HG03575 (cell line): ENCODE data around the gene FOXA1.
"Not testable (repeated sequence)": the region's sequence is repeated elsewhere in the genome, so short reads cannot be mapped to it uniquely, and the experiment has no call there.

ENCODE experiments used
- ATAC-seq: cut with Tn5 transposase; IDR thresholded peaks from one replicate; pipeline ENCODE4 v1.9.1; 2021; ENCODE audit not compliant: unreplicated experiment, insufficient number of reproducible peaks, low FRiP score; ENCODE audit errors: extremely low read depth

FOXA1 gene

GRCh38 chr14:37569729-37570128 is 25.3 kb downstream of the FOXA1 start:
- ATAC-seq = no peak

DNA sequence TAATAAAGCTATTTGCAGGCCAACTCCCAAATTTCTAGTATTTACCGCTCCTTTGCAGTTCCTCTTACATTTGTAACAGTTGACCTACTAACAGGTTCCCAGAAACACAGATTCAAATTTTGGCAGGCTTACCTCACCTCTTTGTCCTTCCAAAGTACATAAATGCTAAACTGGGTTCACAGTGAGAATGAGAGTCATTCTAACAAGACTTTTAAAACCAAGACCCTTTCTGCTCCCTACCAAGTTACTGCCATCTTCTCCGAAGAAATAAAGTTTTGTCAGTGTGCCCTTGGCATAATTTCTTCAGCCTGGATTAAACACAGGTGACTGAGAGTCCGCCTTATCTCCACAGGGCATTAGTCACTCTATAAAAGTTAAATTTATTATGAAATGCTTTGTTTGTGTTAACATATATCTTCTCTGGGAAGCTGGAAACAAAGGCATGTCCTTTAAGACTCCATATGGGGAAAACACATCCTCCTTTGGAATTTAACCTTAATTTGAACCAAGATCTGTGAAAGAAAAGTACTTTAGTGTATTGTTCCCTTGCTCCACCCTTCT is 28.2 kb downstream of the FOXA1 start:
- ATAC-seq = no peak

DNA sequence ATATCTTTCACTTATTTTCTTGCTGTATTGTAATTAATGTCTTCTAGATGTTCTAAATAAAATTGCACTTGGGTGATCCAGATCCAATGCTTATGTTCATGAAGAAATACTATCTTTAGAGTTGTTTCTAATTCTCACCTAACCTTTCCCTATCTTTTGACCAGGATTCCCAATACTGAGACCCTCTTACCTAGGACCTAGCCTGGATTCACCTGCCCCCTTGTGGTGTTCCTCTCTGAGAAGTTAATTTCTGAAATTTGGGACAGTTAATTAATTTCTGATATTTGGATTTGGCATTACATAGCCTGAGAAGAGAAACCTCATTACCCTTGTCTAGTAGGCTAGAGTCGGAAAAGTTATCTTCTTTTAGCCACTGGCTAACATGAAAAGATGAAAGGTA is 29.5 kb downstream of the FOXA1 start:
- ATAC-seq = no peak

DNA sequence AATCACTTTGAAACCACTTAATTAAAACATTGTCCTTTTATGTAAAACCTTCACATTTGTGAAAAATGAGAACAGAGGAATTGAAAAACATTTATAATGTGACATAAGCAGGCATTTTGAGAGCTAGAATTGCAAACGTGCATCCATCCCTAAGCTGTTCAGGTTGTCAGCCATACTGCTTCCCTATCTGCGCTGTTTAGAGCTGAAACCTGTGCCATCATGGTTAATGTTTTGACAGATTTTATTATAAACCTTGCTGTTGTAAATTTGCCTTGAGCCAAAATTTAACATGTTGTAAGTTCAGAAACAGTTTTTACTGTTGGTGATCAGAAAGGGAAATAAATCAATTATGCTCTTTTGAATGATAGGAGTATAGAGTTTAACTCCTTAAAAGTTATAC is 31.9 kb downstream of the FOXA1 start:
- no peak for ATAC-seq

GRCh38 chr14:37559386-37559785 is 35.7 kb downstream of the FOXA1 start:
- no peak for ATAC-seq

DNA sequence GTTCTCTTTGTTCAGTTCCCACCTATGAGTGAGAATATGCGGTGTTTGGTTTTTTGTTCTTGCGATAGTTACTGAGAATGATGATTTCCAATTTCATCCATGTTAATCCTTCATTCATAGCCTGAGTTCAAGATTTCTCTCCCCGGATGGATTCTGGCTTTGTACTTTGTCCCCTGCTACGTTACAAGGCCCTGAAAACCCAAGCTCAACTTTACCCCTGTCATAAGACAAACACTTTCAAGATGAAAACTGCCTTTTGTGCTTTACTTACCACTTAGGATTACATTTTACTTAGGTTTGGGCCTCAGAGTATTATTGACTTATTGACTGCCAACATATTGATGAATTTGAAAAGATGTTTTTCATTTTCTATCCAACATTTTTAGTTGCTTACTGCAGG is 36.3 kb downstream of the FOXA1 start:
- no peak for ATAC-seq

GRCh38 chr14:37555596-37555995 is 39.5 kb downstream of the FOXA1 start:
- not testable (repeated sequence) for ATAC-seq

DNA sequence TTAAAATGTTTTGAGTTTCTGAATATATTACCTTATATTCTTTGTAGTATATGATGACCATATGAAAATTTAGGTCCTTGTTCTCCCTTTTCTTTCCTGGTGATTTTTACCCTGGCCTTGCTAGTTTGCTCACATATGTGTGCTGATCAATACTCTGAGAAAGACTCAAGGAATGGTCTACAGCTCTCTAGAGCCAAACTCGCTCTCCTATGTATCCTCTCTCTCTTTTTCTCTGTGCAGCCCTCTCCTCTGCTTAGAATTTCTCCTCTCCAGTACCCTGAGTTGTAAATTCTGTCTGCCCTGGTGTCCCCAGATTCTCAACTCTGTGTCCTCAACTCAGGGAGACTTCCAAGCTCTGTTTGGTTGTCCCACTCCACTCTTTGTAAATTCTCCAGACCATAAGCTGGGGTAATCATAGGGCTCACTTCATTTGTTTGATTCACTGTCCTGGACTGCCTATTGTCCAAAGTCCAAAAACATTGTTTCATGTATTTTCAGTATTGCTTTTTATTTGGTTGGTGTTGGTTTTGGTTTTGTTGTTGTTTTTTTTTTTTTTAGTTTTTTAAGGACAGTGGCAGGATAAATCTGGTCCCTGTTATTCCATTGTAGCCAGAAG is 41.0 kb downstream of the FOXA1 start:
- no peak for ATAC-seq

DNA sequence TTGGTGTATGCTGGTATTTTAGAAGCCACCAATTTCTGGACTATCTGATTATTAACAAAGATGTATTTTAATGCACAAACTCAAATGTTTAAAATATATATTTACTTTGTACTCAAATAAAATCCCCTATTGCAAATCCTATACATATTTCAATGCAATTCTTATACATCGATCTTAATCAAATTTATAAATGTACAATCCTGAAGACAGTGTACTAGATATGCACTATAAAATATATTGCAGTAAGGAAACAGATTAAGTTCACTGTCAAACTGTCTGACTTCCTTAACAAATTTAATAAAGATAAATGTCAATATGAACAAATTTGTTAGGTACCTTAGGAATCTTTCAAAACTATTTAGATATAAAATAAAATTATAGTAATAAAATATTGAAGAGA is 43.9 kb downstream of the FOXA1 start:
- no peak for ATAC-seq

GRCh38 chr14:37550511-37550910 is 44.5 kb downstream of the FOXA1 start:
- ATAC-seq = no peak

DNA sequence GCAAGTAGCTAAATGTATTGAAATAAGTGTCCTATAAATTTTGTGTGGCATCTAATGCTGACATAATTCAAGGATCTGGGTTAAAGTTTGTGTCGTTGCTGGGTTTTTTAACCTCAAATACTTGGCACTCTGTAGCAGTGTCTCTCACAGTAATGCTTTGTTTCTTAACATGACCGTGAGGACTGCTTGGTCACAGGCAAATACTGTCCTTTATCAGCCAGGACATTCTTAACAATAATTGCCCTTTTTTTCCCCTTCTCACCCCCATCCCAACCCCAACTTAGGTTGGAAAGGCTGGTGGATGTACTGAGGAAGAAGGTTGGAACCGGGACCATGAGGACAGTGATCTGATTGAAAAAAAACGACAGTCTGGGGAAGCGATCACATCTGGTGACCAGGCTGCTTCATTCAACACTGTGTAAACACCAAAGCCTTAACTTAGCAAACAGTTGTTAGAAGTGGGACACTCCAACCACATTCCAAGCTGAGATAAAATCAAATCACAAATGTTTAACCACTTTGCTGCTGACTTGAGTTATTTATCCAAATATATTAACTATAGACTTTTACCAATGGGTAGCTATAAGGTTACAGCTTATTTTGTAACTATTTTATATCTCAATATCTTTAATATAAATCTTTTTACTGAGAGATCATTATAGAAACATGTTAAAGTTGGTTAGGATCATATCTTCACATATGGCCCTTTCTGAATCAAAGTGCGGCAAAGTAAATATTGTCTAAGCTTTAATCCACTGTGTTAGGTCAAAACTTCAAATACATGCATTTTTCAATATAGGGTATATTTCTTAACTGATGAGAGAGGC is 48.2 kb downstream of the FOXA1 start:
- no peak for ATAC-seq

GRCh38 chr14:37545174-37545573 is 49.9 kb downstream of the FOXA1 start:
- ATAC-seq = no peak

- no peak for ATAC-seq
These were observed 50.6 kb downstream of the FOXA1 start for GRCh38 chr14:37544407-37544806.

- no peak for ATAC-seq
These were observed 55.1 kb downstream of the FOXA1 start for GRCh38 chr14:37539992-37540391.
